ENCODE measurements around the gene IFT88. TPM values are rescaled to one million over a fixed set of nuclear protein-coding genes. Genes with fewer than 3 reads are reported as not detected.
A peak's percentile ranks its signal among the peaks of the same experiment; 100 is the strongest.

The IFT88 gene
- total RNA-seq, 1 experiment from 2014 or later: 5.2 TPM

- no peak overlapping the region for H4K8ac ChIP-seq (replicated peaks; ENCODE audit: insufficient read length, low read depth, low read length)
- peaks cover 20 to 25% of the 10 kb centered on the region in 2 experiments for H3K9me3 Mint-ChIP-seq
- H3K27me3 Mint-ChIP-seq (ENCODE audit: low read depth): peaks cover 16% of the 10 kb centered on the region
- peaks cover 8 to 12% of the 10 kb centered on the region in 2 experiments for H3K4me1 Mint-ChIP-seq
- no peak overlapping the region for H3K56ac ChIP-seq (ENCODE audit: insufficient read length, low read depth, low read length)
- H3K79me1 ChIP-seq (ENCODE audit: insufficient read depth, low read depth, low read length, poor library complexity, severe bottlenecking): no peaks in the 10 kb centered on the region
- H2BK120ac ChIP-seq (ENCODE audit: low read depth, low read length, poor library complexity, severe bottlenecking): no peak overlapping the region
- no peak overlapping the region for H2BK20ac ChIP-seq (ENCODE audit: low read depth, low read length, poor library complexity, severe bottlenecking)
- peak overlapping the region; percentile 60 for H3K9ac ChIP-seq (ENCODE audit: extremely low read depth, insufficient read length, low read length)
- no peak overlapping the region for H4K5ac ChIP-seq (ENCODE audit: insufficient read length, low read depth, low read length)
- no peak overlapping the region for H3K27ac ChIP-seq (ENCODE audit: insufficient read length, low read depth, low read length)
- no peaks in the 10 kb centered on the region for H3K4me1 ChIP-seq (ENCODE audit: insufficient read depth, low read length)
- no peak overlapping the region for H3K23ac ChIP-seq (ENCODE audit: insufficient read length, low read depth, low read length)
- H3T11ph ChIP-seq (ENCODE audit: low read length): no peak overlapping the region
- peak overlapping the region; percentile 95 for H3K18ac ChIP-seq (ENCODE audit: insufficient read length, low read depth, low read length)
- TF ChIP-seq, protein P1, sequence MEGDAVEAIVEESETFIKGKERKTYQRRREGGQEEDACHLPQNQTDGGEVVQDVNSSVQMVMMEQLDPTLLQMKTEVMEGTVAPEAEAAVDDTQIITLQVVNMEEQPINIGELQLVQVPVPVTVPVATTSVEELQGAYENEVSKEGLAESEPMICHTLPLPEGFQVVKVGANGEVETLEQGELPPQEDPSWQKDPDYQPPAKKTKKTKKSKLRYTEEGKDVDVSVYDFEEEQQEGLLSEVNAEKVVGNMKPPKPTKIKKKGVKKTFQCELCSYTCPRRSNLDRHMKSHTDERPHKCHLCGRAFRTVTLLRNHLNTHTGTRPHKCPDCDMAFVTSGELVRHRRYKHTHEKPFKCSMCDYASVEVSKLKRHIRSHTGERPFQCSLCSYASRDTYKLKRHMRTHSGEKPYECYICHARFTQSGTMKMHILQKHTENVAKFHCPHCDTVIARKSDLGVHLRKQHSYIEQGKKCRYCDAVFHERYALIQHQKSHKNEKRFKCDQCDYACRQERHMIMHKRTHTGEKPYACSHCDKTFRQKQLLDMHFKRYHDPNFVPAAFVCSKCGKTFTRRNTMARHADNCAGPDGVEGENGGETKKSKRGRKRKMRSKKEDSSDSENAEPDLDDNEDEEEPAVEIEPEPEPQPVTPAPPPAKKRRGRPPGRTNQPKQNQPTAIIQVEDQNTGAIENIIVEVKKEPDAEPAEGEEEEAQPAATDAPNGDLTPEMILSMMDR (conservative IDR thresholded peaks at IDR 0.05): no peak
- H3K4ac ChIP-seq (ENCODE audit: low read depth, low read length): no peak overlapping the region
- H2BK5ac ChIP-seq (ENCODE audit: insufficient read length, low read length): no peak overlapping the region
- no peak overlapping the region for H2AFZ ChIP-seq (ENCODE audit: low read length)
- peaks cover 10% of the 10 kb centered on the region for H3K23me2 ChIP-seq (ENCODE audit: insufficient read length, low read depth, low read length, poor library complexity, severe bottlenecking)
- DNase-seq: no peak
- H3K14ac ChIP-seq (ENCODE audit: insufficient read depth, low read length): peak overlapping the region; percentile 94
- no peak overlapping the region for H2AK5ac ChIP-seq (ENCODE audit: insufficient read length, low read length)
- no CpG with 5 or more reads among the region's 21 CpGs for WGBS (ENCODE audit: extremely low coverage, insufficient read length, low lambda C conversion rate)
- peaks cover 4 to 20% (median 12%) of the 10 kb centered on the region in 3 experiments for H3K36me3 Mint-ChIP-seq (ENCODE audit: insufficient read depth in 1 of 3, low read depth in 3 of 3)
- H3K27me3 ChIP-seq (ENCODE audit: insufficient read depth, low read length): no peaks in the 10 kb centered on the region
- H4K91ac ChIP-seq (ENCODE audit: insufficient read length, low read depth, low read length): no peak overlapping the region
- no peak overlapping the region for H2BK12ac ChIP-seq (ENCODE audit: insufficient read length, low read depth, low read length)
- H3K4me3 Mint-ChIP-seq: peak overlapping the region; percentile 84 to 93
- no peaks in the 10 kb centered on the region for H4K20me1 ChIP-seq (ENCODE audit: control insufficient read depth, insufficient read depth, insufficient read length)
- no peaks in the 10 kb centered on the region for H3K79me2 ChIP-seq (ENCODE audit: insufficient read depth, low read length)
- no peaks in the 10 kb centered on the region for H3K9me3 ChIP-seq (ENCODE audit: control insufficient read depth, low read depth, low read length)
- H3K27ac Mint-ChIP-seq: peak overlapping the region; percentile 80 to 96 (median 96); a peak in 6 of 7 replicates
- no peak overlapping the region for H2BK15ac ChIP-seq (ENCODE audit: low read depth, low read length)
- H3K4me2 ChIP-seq (ENCODE audit: insufficient read depth, insufficient read length, low read length): peak overlapping the region; percentile 82
Observed at GRCh38 chr13:20566468-20566897, 474 bp upstream of the IFT88 start.

Measured in H9 (cell line).